ENCODE measurements around the gene ADAT2. TPM values are rescaled to one million over a fixed set of nuclear protein-coding genes. Genes with fewer than 3 reads are reported as not detected.
A peak's percentile ranks its signal among the peaks of the same experiment; 100 is the strongest.

The ADAT2 gene
- total and polyA plus RNA-seq, 8 donors, result 8.8 to 38.9 (median 32.2) TPM

DNA sequence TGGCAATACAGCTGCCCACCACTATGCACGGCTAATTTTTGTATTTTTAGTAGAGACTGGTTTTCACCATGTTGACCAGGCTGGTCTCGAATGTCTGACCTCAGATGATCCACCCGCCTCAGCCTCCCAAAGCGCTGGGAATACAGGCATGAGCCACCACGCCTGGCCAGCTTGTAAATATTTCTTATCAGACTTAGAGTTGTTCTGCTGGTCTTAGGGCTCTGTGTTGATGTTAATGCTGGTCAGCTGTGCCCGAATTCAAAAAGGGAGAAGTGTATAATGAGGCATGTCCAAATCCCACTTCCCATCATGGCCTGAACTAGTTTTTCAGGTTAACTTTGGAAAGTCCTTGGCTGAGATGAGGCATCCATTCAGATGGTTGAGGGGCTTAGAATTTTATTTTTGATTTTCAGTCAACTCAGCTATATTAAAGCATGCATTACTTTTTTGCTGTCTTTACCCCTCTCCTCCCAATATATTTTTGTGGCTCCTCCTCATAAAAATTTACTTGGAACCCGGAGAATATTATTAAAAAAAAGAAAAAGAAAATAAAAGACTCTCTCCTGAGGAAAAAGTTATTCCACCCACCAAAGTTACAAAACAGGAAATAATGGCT lies 47.7 kb downstream of the ADAT2 start:
- Histone ChIP-seq H3K9me3 (no peaks in the 10 kb centered on the region), H3K27ac (no peak overlapping the region), H3K36me3 (no peaks in the 10 kb centered on the region), H3K4me1 (peaks cover 6 to 8% of the 10 kb centered on the region in 2 donors), H3K27me3 (no peaks in the 10 kb centered on the region), H3K4me3 (no peak overlapping the region)
- TF ChIP-seq, protein P1, sequence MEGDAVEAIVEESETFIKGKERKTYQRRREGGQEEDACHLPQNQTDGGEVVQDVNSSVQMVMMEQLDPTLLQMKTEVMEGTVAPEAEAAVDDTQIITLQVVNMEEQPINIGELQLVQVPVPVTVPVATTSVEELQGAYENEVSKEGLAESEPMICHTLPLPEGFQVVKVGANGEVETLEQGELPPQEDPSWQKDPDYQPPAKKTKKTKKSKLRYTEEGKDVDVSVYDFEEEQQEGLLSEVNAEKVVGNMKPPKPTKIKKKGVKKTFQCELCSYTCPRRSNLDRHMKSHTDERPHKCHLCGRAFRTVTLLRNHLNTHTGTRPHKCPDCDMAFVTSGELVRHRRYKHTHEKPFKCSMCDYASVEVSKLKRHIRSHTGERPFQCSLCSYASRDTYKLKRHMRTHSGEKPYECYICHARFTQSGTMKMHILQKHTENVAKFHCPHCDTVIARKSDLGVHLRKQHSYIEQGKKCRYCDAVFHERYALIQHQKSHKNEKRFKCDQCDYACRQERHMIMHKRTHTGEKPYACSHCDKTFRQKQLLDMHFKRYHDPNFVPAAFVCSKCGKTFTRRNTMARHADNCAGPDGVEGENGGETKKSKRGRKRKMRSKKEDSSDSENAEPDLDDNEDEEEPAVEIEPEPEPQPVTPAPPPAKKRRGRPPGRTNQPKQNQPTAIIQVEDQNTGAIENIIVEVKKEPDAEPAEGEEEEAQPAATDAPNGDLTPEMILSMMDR (IDR thresholded peaks at IDR 0.05), result no peak
- no peak for DNase-seq
- intact Hi-C loops (cut with DNase I), result no loop called here
- no peak for ATAC-seq

- no peak overlapping the region for H3K4me3 ChIP-seq
- DNase-seq (no peak), ATAC-seq (no peak)
- no peaks in the 10 kb centered on the region for H3K36me3 ChIP-seq
- H3K4me1 ChIP-seq, result peaks cover 6 to 8% of the 10 kb centered on the region in 2 donors
- TF ChIP-seq, protein P1 (IDR thresholded peaks at IDR 0.05), result no peak
- H3K27ac ChIP-seq, result no peak overlapping the region
- intact Hi-C loops (cut with DNase I), result no loop called here
- H3K9me3 ChIP-seq, result no peaks in the 10 kb centered on the region
- H3K27me3 ChIP-seq, result no peaks in the 10 kb centered on the region
Measured at GRCh38 chr6:143401636-143402370, 48.7 kb downstream of the ADAT2 start.

DNA sequence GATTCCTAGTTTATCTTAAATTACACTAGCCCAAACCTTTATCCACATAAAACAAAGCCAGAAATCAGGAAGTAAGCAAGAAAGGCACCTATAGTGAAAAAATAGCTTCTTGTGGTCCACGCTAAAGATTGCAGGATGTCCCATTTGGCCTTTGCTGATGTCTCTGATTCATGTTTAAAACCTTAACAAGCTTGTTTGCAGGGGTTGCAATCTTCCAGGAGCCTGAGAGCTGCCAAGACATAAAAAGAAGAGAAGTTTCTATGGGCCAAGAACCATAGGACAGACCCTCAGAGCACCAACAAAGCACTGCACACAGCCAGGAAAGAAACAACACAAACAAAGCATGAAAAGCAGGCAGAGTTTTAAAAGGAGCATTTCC lies 49.4 kb downstream of the ADAT2 start:
- Histone ChIP-seq H3K4me3 (no peak overlapping the region), H3K9me3 (no peaks in the 10 kb centered on the region), H3K36me3 (no peaks in the 10 kb centered on the region), H3K27ac (no peak overlapping the region), H3K27me3 (no peaks in the 10 kb centered on the region), H3K4me1 (peaks cover 6 to 8% of the 10 kb centered on the region in 2 donors)
- intact Hi-C loops (cut with DNase I), result no loop called here
- TF ChIP-seq, protein P1 (IDR thresholded peaks at IDR 0.05), result no peak
- DNase-seq (no peak), ATAC-seq (no peak)

GRCh38 chr6:143400258-143401067 lies 50.0 kb downstream of the ADAT2 start:
- Histone ChIP-seq H3K27me3 (no peaks in the 10 kb centered on the region), H3K4me3 (no peak overlapping the region), H3K27ac (peak overlapping the region; percentile 37 to 47), H3K36me3 (no peaks in the 10 kb centered on the region), H3K9me3 (no peaks in the 10 kb centered on the region), H3K4me1 (peaks cover 6 to 8% of the 10 kb centered on the region in 2 donors)
- DNase-seq (peak in 1 of 4 donors; percentile 46), ATAC-seq (peak; percentile 76)
- intact Hi-C loops (cut with DNase I), result no loop called here
- TF ChIP-seq, protein P1 (IDR thresholded peaks at IDR 0.05), result no peak

DNA sequence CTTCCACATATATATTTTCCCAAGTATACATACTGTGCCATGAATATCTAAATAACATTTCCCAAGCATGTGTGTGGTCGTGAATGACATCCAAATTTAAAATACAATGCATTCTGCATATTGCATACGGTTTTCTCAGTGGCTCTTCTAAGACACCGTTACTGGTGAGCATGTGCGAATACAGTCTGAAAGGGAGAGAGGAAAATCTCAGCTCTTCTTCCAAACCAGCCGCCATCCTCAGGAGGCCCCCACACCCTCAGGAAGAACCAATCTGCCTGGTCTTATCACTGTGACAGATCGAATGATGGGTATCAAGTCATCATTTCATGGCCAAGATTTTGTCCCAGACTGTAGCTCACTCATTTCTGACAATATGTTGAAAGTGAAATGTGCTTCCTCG lies 50.7 kb downstream of the ADAT2 start:
- intact Hi-C loops (cut with DNase I), result no loop called here
- DNase-seq, result no peak
- no peak overlapping the region for H3K4me3 ChIP-seq
- H3K9me3 ChIP-seq, result no peaks in the 10 kb centered on the region
- no peaks in the 10 kb centered on the region for H3K27me3 ChIP-seq
- H3K36me3 ChIP-seq, result no peaks in the 10 kb centered on the region
- H3K4me1 ChIP-seq, result peaks cover 6 to 8% of the 10 kb centered on the region in 2 donors
- TF ChIP-seq, protein P1 (IDR thresholded peaks at IDR 0.05), result no peak
- no peak for ATAC-seq
- H3K27ac ChIP-seq, result peak overlapping the region; percentile 37 to 47

All from left lung (tissue), 10 donors.